NK-92 treated with Interleukin-12 subunit alpha and Interleukin-12 subunit beta, amount 100 ng/mL, for 24 hours (cell line): ENCODE measurements around the gene AQP3.
A peak's percentile ranks its signal among the peaks of the same experiment; 100 is the strongest.
"Not testable (repeated sequence)": the region's sequence is repeated elsewhere in the genome, so short reads cannot be mapped to it uniquely, and the experiment has no call there.

ENCODE experiments used
- DNase-seq: peaks from one replicate; lab custom pipeline; 2025; lab: John Stamatoyannopoulos, UW

AQP3 gene

GRCh38 chr9:33440609-33441008, 6.8 kb downstream of the AQP3 start:
- no peak for DNase-seq

DNA sequence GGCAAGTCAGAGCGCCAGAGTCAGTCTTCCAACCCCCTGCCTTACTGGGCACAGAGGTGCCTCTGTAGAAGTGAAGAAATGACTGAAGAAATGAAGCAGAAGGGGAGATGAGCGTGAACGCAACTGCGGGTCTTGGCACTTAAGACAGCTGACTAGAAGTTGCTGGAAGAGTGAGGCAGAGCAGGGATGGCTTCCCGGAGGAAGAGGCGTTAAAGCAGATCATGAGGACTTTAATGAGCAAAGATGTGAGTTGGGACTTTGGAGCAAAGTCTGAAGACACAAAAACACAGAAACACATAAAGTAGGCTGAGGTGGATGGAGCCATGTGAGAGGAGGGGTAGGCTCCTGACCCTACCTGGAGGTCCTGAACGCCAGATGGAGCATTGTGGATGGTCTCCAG, 7.2 kb downstream of the AQP3 start:
- no peak for DNase-seq

GRCh38 chr9:33439731-33440130, 7.7 kb downstream of the AQP3 start:
- DNase-seq = no peak

DNA sequence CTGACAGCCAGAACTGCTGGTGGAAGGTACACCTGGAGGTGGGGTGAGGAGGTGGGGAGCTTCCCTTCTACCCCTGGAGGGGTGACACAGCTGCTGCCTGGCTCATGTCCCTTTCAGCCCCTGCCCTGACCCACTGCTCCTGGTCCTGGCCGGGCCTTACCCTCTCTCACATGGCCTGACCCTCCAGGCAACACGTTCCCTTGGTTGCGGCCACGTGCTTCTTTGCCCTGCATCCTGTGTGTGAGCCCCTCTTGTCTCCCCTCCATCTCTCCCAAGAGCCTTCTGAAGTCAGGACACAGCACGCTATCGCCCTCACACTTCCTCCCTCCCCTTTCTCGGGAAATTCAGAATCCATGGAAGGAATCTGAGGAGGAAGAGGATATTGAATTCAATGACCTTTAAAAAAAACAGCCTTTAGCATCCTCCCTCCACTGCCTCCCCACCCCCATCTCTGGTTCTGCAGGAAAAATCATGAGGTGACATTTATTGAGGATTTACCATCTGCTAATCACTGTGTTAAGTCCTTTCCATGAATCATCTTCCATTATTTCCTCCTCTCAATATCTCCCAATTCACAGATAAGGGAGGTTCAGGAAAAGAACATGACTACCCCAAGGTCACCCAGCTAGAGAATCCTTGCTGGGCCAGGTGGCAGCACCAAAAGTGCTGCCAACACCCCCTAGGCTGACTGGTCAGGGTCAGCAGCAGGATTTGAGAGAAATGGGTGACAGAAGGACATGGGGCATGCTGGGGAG, 8.3 kb downstream of the AQP3 start:
- no peak for DNase-seq

- no peak for DNase-seq
These were observed 9.5 kb downstream of the AQP3 start for GRCh38 chr9:33437898-33438297.

GRCh38 chr9:33437205-33437604, 10.2 kb downstream of the AQP3 start:
- DNase-seq = no peak

DNA sequence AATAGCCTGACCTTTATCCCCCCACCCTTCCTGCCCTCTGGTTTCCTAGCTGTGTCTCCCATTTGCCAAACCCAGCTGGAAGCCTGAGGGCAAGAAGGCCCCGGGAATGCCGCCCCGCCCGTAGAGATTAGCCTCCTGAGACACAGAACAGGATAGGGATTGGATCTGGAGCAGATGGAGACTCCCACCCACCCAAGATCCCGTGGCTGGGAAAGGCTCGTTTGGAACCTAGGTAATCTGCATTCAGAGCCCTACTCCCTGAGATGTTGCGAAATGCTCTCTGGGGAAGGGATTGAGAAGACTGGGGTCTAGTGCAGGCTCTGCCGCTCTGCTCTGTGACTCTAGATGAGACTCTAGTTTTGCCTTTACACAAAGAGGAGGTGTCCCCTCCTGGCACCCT, 10.9 kb downstream of the AQP3 start:
- no peak for DNase-seq

GRCh38 chr9:33435821-33436277, 11.5 kb downstream of the AQP3 start:
- no peak for DNase-seq

- no peak for DNase-seq
These were observed 12.9 kb downstream of the AQP3 start for GRCh38 chr9:33434317-33435105.

DNA sequence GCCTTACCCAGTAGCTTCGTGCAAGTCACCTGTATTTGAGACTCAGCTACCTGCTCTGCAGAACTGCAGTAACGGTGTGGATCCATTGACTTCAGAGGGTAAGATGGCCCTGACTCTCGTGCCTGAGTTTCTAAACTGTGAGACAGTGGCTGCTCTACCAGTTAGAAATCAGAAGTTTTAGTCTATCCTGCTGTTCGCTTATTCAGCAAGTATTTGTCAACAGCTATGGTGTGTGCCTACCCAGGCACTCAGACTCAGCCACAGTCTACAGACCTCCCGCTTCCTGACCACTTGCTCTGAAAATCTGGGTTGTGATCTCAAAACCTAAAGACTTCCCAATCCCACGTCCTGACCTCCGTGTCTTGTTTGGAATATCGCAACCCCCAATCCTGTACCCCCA, 13.5 kb downstream of the AQP3 start:
- no peak for DNase-seq

DNA sequence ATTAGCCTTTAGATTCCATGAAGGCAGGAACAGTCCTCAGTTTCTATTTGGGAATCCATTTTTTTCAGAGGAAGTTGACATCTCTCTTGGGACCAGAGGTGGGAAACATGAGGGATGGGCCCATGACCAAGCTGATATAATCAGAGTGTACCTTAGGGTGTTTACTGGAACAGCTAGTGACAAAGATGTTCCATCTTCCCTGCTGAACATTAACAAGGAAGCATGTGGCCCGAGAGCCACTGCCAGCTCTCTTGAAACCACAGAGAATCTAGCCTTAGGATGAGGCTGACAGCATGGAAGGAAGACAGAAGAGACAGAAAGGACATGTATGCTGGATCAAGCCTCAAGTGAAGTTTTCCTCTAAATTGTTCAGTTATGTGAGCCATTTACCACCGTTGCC, 16.0 kb downstream of the AQP3 start:
- DNase-seq = no peak

DNA sequence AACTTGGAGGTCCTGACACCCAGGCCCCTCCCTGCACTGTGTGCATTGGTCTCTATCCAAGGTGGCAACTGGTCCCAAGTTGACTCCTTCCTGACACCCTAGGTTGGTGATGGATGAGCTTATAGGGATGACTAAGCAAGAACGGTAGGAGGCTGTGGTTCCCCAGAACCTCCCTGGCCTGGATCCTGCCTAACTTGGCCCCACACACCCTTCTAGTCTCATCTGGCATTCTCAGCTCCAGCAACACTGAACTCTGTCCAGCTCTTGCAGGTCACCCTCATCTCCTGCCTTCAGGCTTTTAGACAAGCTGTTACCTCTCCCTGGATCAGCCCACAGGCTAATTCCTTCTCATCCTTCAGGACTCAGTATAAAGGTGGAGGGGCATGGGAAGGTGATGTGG, 16.5 kb downstream of the AQP3 start:
- DNase-seq = no peak

GRCh38 chr9:33429256-33429985, 18.0 kb downstream of the AQP3 start:
- no peak for DNase-seq

DNA sequence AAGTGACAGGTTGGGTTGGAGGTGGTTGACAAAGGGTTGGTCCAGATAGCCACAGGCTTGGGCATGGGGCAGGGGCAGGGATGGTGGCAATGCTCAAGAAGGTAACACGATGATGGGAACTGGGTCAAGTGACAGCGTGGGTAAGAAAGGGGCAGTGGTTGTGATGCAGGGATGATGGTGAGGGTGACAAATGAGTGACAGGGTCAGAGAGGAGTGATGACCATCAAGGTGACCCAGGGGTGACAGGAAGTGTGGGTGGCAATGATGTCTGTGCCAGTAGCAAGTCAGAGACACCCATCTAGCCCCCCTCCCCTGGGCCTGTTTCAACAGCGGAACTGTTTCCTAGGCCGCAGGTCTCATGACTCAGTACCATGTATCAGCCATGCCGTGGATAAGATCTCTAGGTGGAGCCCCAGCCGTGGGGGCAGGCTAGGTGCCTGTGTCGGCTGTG, 20.5 kb downstream of the AQP3 start:
- no peak for DNase-seq

DNA sequence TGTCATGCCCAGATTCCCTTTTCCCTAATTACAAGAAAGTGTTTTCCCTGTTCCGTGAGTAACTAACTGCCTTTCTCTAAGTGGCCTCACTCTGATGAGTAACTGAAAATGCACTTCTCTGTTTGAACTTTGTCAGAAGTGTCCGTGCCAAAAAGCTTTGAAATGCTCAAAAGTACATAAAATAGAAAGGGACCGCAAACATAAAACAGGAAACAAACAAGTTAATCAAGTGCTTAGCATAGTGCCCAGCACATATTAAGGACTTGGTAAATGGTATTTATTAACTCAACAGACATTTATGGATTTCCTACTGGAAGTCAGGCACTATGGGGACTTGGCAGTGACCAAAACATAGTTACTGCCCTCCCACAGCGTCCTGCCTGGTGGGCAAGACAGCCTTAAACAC, 22.3 kb downstream of the AQP3 start:
- DNase-seq = no peak

- DNase-seq = not testable (repeated sequence)
These were observed 22.9 kb downstream of the AQP3 start for GRCh38 chr9:33424492-33424891.

- not testable (repeated sequence) for DNase-seq
These were observed 23.4 kb downstream of the AQP3 start for GRCh38 chr9:33424043-33424442.

DNA sequence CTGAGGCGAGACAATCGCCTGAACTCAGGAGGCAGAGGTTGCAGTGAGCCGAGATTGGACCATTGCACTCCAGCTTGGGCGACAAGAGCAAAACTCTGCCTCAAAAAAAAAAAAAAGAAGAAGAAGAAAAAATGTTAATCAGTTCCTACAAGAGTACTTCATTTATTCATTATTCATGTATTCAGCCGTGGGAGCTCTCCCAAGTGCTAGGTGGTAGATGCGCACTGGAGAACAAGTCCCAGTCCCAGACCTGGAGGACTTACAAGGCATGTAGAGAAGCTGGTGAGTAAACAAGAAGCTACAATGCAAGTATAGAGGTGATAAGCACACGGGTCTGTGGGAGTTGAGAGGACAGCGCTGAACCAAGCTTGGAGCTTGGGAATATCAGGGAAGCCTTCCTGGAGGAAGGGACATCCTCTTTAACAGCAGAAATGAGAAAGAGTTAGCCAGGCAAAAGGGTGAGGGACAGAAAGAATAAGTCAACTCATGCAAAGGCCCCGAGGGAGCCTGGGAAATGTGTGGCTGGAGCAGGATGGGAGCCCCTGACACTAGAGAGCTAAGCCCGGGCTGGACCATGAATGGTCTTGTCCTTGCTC, 27.6 kb downstream of the AQP3 start:
- no peak for DNase-seq

GRCh38 chr9:33418090-33418489, 29.3 kb downstream of the AQP3 start:
- DNase-seq = no peak

- no peak for DNase-seq
These were observed 30.4 kb downstream of the AQP3 start for GRCh38 chr9:33416996-33417395.

GRCh38 chr9:33415501-33416038, 31.8 kb downstream of the AQP3 start:
- DNase-seq = peak; percentile 19
